Effector memory CD8-positive, alpha-beta T cell (primary cell): Measurements from ENCODE around the gene GLT6D1.

ENCODE experiments used
- ATAC-seq: fragments of 150-1000 bp; cut with Tn5 transposase; replicated peaks from 2 replicates; pipeline ENCODE4 v1.10.0; 2021; ENCODE audit warnings: mild to moderate bottlenecking, moderate library complexity
- DNase-seq, 3 experiments: peaks; one replicate each; pipeline ENCODE4 v3.0.0; 2021
- H3K27ac Mint-ChIP-seq, 2 donors: one replicate each; pipeline ENCODE4 v1.8.0; 2022; ENCODE audit warnings: mild to moderate bottlenecking in 2 of 2, mixed read lengths in 2 of 2, moderate library complexity in 2 of 2
- H3K27me3 Mint-ChIP-seq, 2 donors: one replicate each; pipeline ENCODE4 v1.8.0; 2022; ENCODE audit warnings: mixed read lengths in 2 of 2
- H3K36me3 Mint-ChIP-seq: one replicate; pipeline ENCODE4 v1.8.0; 2022; ENCODE audit warnings: mild to moderate bottlenecking, moderate library complexity, mixed read lengths; ENCODE audit not compliant: insufficient read depth
- H3K4me1 Mint-ChIP-seq, 2 donors: one replicate each; pipeline ENCODE4 v1.8.0; 2022; ENCODE audit warnings: low read depth in 2 of 2, mixed read lengths in 2 of 2
- H3K4me3 Mint-ChIP-seq, 2 donors: one replicate each; pipeline ENCODE4 v1.8.0; 2022; ENCODE audit warnings: mild to moderate bottlenecking in 2 of 2, mixed read lengths in 2 of 2, moderate library complexity in 2 of 2
- H3K9me3 Mint-ChIP-seq, 2 donors: one replicate each; pipeline ENCODE4 v1.8.0; 2022; ENCODE audit warnings: mixed read lengths in 2 of 2

GLT6D1 gene

DNA sequence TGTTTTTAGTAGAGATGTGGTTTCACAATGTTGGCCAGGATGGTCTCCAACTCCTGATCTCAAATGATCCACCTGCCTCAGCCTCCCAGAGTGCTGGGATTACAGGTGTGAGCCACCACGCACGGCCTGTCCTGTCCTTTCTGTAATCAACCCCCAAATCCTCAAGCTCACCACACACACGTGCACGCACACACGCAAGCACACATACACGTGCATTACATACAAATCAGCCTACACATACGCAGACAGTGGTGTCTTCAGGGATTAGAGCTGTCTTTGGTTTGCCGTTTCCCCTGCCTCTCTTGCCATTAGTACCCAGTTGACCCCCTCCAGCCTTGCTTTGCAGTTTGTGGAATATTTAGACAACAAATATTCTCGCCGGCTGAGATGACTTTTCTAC, 6.5 kb downstream of the GLT6D1 start:
- H3K36me3 Mint-ChIP-seq, result no peaks in the 10 kb centered on the region
- H3K27ac Mint-ChIP-seq, result no peak overlapping the region
- no peak overlapping the region for H3K4me3 Mint-ChIP-seq
- no peaks in the 10 kb centered on the region for H3K4me1 Mint-ChIP-seq
- peaks cover 44 to 48% of the 10 kb centered on the region in 2 donors for H3K27me3 Mint-ChIP-seq
- H3K9me3 Mint-ChIP-seq, result no peaks in the 10 kb centered on the region
- DNase-seq, result no peak
- no peak for ATAC-seq

DNA sequence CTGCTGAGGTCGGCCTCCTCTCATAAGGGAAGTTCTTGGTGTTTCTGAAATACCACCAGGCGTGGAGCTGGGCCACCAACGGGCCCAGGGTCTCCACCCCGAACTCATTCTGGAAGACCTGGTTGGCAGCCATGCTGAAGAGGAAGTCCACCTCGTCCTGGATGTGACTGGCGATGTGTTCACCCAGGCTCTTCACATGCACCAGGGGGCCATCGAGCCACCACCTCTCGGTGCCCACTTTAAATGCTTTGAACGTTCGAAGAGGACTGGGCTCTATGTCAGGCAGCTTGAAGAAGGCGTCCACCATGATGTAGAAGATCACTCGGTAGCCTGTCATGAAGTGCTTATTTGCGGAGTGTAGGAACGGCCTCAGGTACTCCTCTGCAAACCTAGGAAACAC, 15.1 kb downstream of the GLT6D1 start:
- ATAC-seq (no peak), DNase-seq (no peak)
- H3K27me3 Mint-ChIP-seq, result peaks cover 14 to 51% of the 10 kb centered on the region in 2 donors
- no peak overlapping the region for H3K27ac Mint-ChIP-seq
- peaks cover 3 to 9% of the 10 kb centered on the region in 2 donors for H3K9me3 Mint-ChIP-seq
- H3K36me3 Mint-ChIP-seq, result no peaks in the 10 kb centered on the region
- H3K4me3 Mint-ChIP-seq, result no peak overlapping the region
- no peaks in the 10 kb centered on the region for H3K4me1 Mint-ChIP-seq

DNA sequence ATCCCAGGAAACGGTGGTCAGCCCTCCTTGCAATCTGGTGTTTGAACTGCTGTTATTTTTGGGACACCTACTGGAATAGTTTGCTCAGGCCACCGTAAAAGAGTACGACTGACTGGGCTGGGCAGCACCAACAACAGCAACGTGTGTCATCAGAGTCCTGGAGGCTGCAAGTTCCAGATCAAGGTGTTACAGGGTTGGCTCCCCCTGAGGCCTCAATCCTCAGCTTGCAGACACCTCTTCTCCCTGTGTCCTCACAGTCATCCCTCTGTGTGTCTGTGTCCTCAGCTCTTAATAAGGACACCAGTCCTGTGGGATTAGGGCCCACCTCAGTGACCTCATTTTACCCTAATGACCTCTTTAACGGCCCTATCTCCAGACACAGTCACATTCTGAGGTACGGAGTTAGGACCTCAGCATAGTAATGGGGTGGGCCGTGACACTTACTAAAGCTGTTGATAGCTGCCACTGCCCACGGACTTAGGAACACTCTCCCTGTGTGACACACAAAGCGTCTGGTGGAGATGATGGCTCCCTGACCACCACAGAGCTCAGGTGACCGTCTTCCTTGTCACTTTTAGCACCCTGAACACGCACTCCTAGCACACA, 16.8 kb downstream of the GLT6D1 start:
- Mint-ChIP-seq H3K27ac (no peak overlapping the region), H3K9me3 (peaks cover 3 to 9% of the 10 kb centered on the region in 2 donors), H3K36me3 (no peaks in the 10 kb centered on the region), H3K4me1 (no peaks in the 10 kb centered on the region), H3K4me3 (no peak overlapping the region), H3K27me3 (peaks cover 18 to 65% of the 10 kb centered on the region in 2 donors)
- DNase-seq (no peak), ATAC-seq (no peak)

DNA sequence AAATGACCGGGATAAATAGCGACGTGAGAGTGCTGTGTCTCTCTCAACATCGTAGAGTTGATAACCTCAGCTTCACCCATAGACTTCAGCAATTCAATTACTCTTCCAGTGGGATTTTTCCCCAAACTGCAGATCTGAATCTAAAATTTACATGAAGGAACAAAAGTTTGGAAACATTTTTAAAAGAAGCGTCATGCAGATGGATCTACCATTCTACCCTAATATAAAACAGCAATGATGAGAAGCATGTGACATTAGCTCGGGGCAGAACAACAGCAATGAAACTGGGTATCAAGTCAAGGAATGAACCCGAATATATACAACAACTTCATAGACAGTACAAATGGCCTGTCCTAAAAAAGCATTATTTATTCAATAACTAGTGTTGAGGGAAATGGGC, 18.8 kb downstream of the GLT6D1 start:
- Mint-ChIP-seq H3K4me1 (no peaks in the 10 kb centered on the region), H3K27me3 (peaks cover 13 to 54% of the 10 kb centered on the region in 2 donors), H3K27ac (no peak overlapping the region), H3K9me3 (no peaks in the 10 kb centered on the region), H3K4me3 (no peak overlapping the region), H3K36me3 (no peaks in the 10 kb centered on the region)
- DNase-seq (no peak), ATAC-seq (no peak)

DNA sequence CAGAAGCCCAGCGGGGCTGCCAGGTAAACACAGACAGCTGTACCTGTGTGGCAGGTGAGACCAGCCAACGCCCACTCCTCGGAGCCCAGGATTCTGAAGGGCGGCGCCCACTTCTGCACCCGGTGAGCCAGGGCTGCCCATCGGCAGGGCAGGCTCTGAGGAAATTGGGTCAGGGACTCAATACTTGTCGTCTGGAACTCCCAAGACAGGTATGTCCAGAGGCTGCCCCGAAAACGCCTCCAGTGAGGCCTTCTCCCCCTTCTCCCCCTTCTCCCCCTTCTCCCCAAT, 19.8 kb downstream of the GLT6D1 start:
- H3K4me1 Mint-ChIP-seq, result no peaks in the 10 kb centered on the region
- no peak overlapping the region for H3K4me3 Mint-ChIP-seq
- no peaks in the 10 kb centered on the region for H3K36me3 Mint-ChIP-seq
- H3K27me3 Mint-ChIP-seq, result peaks cover 13 to 51% of the 10 kb centered on the region in 2 donors
- H3K9me3 Mint-ChIP-seq, result no peaks in the 10 kb centered on the region
- H3K27ac Mint-ChIP-seq, result no peak overlapping the region
- no peak for ATAC-seq
- no peak for DNase-seq

DNA sequence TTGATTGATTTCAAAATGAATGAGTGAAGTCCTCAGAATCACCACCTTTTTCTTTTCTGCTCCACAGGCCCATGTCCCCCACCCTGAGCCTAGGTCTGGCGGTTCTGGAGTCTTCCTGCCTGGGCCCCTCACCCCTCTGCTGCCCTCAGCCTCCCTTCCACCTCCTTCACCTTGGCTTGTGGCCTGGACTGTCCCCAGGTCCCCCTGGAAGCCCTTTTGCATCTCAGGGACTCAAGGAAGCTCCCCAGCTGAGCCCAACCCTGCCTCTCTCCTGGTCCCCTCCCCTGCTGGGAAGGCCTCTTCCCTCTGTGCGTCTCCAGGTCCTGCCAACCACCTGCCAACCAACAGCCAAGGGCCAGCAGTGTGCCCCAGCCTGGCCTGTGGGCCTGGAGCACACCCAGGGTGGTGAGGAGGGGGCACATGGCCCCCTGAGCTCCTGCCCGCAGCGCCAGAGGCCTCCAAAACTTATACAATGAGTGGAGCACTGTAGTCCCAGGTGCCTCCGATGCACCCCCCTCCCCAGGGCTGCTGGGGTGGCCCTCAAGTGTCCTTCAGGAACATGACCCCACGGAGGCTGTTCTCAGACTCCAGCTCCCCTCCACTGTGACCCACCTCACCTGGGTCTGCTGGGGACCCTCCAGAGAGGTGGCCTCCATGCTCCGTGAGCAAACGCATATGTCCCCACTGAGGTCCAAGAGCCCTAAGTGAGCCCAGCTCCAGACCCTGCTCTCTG, 20.3 kb downstream of the GLT6D1 start:
- Mint-ChIP-seq H3K4me3 (no peak overlapping the region), H3K9me3 (no peaks in the 10 kb centered on the region), H3K27ac (no peak overlapping the region), H3K36me3 (no peaks in the 10 kb centered on the region), H3K27me3 (peaks cover 13 to 46% of the 10 kb centered on the region in 2 donors), H3K4me1 (no peaks in the 10 kb centered on the region)
- no peak for DNase-seq
- no peak for ATAC-seq

DNA sequence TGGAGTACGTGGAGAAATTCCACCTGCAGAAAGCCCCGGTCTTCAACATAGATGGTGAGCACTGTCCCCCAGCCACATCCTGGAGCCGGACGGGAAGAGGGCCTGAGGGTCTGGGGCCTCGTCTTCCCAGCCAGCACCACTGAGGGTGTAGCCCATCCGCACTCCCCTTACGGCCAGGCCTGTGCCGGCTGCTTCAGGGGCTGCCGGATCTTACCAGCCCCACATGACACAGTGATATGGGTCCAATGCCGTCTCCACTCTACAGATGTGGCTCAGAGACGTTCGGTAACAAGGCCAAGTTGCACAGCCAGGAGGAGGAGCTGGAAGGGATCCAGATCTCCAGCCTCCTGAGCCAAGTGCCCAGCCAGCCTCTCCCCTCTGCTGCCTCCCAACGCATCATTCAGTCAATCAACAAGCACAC, 21.3 kb downstream of the GLT6D1 start:
- no peaks in the 10 kb centered on the region for H3K9me3 Mint-ChIP-seq
- no peaks in the 10 kb centered on the region for H3K36me3 Mint-ChIP-seq
- ATAC-seq (no peak), DNase-seq (no peak)
- no peaks in the 10 kb centered on the region for H3K4me1 Mint-ChIP-seq
- peaks cover 13 to 50% of the 10 kb centered on the region in 2 donors for H3K27me3 Mint-ChIP-seq
- H3K27ac Mint-ChIP-seq, result no peak overlapping the region
- H3K4me3 Mint-ChIP-seq, result no peak overlapping the region

DNA sequence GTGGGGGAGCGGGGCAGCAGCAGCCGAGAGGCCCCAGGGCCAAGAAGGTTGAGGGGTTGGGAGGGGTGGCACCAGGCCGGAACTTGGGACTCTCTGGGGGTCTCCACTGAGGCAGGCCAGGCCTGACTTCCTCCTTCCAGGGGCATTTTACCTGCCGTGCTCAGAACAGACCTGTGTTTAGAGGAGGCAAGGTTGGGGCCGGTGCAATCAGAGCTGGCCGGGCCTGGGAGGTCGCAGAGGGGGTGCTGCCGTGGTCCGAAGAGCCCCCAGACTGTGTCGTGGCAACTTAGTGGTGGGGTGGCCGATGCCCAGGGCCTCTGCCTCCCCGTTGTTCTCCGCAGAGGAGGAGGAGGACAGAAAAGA, 21.8 kb downstream of the GLT6D1 start:
- H3K36me3 Mint-ChIP-seq, result no peaks in the 10 kb centered on the region
- H3K27me3 Mint-ChIP-seq, result peaks cover 13 to 52% of the 10 kb centered on the region in 2 donors
- no peak overlapping the region for H3K27ac Mint-ChIP-seq
- DNase-seq, result no peak
- no peak for ATAC-seq
- H3K4me3 Mint-ChIP-seq, result no peak overlapping the region
- no peaks in the 10 kb centered on the region for H3K9me3 Mint-ChIP-seq
- no peaks in the 10 kb centered on the region for H3K4me1 Mint-ChIP-seq

DNA sequence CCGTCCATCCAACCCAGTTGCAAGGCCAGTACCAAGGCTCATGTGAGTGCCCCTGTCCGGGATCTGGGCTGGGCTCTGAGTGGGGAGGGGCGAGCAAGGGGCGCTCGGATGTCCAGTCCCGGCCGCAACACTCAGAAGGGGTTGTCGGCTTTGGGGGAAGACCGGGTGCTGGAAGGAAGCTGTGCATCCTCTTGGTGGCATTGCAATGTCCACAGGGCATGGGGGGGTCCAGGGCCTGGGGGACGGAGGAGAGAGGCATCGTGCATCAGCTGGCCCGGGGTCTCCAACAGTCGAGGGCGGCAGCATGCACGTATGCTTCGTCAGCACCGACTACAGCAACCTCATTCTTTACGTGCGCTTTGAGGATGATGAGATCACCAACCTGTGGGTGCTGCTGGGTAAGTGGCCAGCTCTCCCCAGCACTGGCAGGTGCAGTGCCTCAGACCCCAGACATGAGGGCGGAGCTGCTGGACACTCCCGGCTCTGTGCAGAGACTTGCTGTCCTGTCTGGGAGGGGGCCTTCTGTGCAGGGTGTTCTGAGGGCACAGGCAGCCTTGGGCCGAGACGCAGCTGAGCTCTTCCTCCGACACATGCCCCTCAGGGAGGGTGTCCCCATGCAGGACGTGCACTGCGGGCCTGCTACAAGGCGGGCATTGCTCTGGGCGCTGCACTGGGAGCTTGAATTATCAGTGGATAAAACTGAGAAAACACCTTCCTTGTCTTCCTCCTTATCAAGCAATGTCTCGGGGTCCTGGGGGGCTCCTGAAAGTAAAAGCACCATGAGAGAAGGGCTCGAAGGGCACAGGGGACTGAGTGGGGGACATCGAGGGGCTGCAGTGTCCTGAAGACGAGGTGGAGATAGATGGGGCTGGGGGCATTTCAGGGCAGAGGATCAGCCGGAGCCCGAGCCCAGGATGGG, 22.5 kb downstream of the GLT6D1 start:
- Mint-ChIP-seq H3K9me3 (no peaks in the 10 kb centered on the region), H3K27me3 (peaks cover 18 to 56% of the 10 kb centered on the region in 2 donors), H3K36me3 (peaks cover 3% of the 10 kb centered on the region), H3K27ac (no peak overlapping the region), H3K4me3 (no peak overlapping the region), H3K4me1 (no peaks in the 10 kb centered on the region)
- ATAC-seq, result no peak
- DNase-seq, result no peak

DNA sequence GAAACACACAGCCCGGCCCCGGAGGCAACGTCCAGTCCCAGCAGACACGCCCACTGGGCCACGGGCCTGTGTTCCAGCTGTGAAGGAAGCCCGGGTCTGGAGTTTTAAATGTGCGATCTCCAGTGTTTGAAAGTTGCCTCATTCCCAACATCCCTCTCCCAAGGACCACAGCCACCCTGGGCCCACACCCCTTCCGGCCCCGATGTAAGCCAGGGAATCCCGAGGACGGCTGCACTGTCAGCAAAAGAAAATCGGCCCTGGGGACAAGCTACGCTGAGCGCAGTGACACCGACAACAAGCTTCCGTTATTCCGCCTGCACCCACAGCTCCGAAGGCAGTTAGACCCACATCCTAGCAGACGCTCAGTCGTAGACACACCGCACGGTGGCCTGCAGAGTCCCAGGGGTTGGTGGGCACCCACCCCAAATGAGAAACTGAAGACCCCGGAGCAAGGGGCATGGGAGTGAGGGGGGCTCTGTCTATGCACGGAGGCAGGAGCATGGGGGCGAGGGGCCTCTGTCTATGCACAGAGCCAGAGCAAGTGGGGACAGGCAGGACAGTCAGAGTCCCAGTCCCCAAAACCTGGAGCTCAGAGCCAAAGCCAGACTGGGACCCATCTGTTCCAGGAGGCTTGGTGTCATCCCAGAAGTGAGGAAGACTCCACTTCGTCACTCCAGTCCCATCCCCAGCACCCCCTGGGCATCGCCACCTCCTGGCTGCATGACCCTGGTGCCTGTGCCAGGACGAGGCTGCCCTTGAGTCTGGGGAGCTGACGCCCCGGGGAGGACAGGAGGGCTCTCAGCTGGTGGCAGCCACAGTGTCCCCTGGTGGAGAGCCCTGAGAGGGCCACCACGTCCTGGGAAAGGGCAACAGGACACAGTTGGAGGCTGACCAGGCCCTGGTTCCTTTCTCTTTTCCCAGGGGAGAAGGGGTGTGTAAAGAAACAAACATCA, 23.4 kb downstream of the GLT6D1 start:
- H3K27me3 Mint-ChIP-seq, result peaks cover 21 to 64% of the 10 kb centered on the region in 2 donors
- no peak overlapping the region for H3K27ac Mint-ChIP-seq
- ATAC-seq (no peak), DNase-seq (no peak)
- no peaks in the 10 kb centered on the region for H3K9me3 Mint-ChIP-seq
- no peaks in the 10 kb centered on the region for H3K4me1 Mint-ChIP-seq
- H3K36me3 Mint-ChIP-seq, result peaks cover 3% of the 10 kb centered on the region
- no peak overlapping the region for H3K4me3 Mint-ChIP-seq

DNA sequence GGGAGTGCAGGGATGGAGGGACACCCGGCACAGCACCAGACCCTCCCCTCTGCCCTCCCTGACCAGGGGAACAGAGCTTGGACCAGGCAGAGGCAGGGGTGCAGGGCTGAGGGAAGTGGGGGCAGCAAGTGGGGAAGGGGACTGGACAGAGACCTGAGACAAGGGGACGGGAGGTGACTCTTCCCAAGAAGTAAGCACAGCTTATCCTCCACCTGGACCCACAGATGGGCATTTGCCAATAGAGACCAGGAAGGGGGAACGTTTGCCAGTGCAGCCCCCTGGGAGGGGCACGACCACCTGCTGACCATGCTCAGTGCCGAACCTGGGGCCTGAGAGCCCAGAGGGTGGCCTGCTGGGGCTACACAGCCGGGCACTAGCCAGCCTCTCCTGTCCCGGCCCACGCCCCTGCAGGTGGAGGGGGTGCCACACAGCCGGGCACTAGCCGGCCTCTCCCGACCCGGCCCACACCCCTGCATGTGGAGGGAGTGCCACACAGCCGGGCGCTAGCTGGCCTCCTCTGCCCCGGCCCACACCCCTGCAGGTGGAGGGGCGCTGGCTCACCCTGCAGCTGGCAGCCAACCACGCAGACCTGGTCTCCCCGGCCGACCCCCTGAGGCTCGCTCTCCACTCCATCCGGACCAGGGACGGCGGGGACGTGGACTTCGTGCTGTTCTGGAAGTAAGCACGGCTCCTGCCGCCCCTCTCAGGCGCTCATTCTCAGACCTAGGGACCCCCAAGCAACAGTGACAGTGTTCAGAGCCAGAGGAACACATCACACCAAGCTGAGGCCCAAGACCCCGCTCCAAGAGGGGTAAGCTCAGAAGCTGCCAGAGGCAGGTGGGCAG, 24.3 kb downstream of the GLT6D1 start:
- Mint-ChIP-seq H3K9me3 (no peaks in the 10 kb centered on the region), H3K27ac (no peak overlapping the region), H3K36me3 (peaks cover 3% of the 10 kb centered on the region), H3K27me3 (peaks cover 21 to 62% of the 10 kb centered on the region in 2 donors), H3K4me3 (no peak overlapping the region), H3K4me1 (no peaks in the 10 kb centered on the region)
- no peak for DNase-seq
- no peak for ATAC-seq

DNA sequence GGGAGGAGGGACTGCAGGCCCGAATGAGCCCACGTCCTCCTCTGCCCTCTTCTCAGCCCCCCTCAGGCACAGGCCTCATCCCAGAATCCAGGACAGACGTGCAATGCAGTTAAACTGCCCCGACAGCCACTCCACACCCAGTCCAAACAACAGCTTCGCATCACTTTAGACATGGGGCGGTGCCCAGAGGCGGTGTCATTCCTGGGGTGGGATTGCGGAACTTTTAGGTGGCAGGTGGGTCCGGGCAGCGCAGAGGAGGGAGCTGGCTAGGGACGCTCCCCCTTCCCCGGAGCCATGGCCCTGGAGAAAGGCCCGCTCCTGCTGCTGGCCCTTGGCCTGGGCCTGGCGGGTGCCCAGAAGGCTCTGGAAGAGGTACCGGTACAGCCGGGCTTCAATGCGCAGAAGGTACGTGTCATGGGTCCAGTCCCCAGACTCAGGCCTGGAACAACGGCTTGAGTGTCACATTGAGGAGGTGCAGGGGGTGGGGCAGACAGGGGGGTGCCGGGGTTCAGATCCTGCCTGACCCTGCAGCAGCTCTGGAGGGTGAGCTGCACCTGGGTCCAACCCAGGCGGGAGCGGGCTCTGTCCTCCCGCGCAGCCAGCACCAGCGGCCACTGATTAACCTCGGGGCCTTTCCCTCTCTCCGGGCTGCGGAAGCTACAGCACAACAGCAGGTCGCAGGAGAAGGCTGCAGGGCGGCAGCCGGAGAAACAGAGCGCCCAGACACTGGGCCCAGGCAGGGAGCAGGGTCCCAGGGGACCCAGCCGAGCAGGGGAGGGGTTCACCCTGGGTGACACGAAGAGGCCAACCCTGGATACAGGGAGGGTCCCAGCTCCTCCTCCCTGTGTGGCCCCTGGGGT, 25.2 kb downstream of the GLT6D1 start:
- DNase-seq (no peak), ATAC-seq (no peak)
- Mint-ChIP-seq H3K4me1 (no peaks in the 10 kb centered on the region), H3K27me3 (peaks cover 18 to 58% of the 10 kb centered on the region in 2 donors), H3K9me3 (no peaks in the 10 kb centered on the region), H3K4me3 (no peak overlapping the region), H3K36me3 (peaks cover 3% of the 10 kb centered on the region), H3K27ac (no peak overlapping the region)
